ENCODE results near the gene CIC.

The CIC gene

DNA sequence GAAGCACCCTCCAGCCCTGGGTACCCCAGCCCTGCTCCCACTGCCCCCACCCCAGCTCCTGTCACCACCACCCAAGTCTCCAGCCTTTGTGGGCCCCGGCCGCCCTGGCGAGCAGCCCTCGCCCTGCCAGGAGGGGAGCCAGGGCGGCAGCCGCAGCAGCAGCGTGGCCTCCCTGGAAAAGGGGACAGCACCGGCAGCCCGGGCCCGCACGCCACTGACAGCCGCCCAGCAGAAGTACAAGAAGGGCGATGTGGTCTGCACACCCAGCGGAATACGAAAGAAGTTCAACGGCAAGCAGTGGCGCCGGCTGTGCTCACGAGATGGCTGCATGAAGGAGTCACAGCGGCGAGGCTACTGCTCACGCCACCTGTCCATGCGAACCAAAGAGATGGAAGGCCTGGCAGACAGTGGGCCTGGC lies 3.9 kb downstream of the CIC start:
- TF ChIP-seq, protein P1, sequence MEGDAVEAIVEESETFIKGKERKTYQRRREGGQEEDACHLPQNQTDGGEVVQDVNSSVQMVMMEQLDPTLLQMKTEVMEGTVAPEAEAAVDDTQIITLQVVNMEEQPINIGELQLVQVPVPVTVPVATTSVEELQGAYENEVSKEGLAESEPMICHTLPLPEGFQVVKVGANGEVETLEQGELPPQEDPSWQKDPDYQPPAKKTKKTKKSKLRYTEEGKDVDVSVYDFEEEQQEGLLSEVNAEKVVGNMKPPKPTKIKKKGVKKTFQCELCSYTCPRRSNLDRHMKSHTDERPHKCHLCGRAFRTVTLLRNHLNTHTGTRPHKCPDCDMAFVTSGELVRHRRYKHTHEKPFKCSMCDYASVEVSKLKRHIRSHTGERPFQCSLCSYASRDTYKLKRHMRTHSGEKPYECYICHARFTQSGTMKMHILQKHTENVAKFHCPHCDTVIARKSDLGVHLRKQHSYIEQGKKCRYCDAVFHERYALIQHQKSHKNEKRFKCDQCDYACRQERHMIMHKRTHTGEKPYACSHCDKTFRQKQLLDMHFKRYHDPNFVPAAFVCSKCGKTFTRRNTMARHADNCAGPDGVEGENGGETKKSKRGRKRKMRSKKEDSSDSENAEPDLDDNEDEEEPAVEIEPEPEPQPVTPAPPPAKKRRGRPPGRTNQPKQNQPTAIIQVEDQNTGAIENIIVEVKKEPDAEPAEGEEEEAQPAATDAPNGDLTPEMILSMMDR (IDR thresholded peaks at IDR 0.05; ENCODE audit: low read depth, low read length): no peak
- no peak for DNase-seq (ENCODE audit: low read depth, low spot score)
- H3K4me3 ChIP-seq (ENCODE audit: low read depth, low read length): no peak overlapping the region
- in situ Hi-C loops (cut with HindIII; ENCODE audit: low sequenced_read_pairs): no loop called here

DNA sequence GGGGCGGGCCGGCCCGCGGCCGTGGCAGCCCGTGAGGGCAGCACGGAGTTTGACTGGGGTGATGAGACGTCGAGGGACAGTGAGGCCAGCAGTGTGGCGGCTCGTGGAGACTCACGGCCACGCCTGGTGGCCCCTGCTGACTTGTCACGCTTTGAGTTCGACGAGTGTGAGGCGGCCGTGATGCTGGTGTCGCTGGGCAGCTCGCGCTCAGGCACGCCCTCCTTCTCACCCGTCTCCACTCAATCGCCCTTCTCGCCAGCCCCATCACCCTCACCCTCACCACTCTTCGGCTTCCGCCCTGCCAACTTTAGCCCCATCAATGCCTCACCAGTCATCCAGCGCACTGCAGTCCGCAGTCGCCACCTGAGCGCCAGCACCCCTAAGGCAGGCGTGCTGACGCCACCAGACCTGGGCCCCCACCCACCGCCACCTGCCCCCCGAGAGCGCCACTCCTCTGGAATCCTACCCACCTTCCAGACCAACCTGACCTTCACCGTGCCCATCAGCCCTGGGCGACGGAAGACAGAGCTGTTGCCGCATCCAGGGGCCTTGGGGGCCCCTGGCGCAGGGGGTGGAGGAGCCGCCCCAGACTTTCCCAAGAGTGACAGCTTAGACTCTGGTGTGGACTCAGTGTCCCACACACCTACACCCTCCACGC lies 4.5 kb downstream of the CIC start:
- in situ Hi-C loops (cut with HindIII; ENCODE audit: low sequenced_read_pairs): no loop called here
- DNase-seq (ENCODE audit: low read depth, low spot score): no peak
- no peak overlapping the region for H3K4me3 ChIP-seq (ENCODE audit: low read depth, low read length)
- TF ChIP-seq, protein P1 (IDR thresholded peaks at IDR 0.05; ENCODE audit: low read depth, low read length): no peak

DNA sequence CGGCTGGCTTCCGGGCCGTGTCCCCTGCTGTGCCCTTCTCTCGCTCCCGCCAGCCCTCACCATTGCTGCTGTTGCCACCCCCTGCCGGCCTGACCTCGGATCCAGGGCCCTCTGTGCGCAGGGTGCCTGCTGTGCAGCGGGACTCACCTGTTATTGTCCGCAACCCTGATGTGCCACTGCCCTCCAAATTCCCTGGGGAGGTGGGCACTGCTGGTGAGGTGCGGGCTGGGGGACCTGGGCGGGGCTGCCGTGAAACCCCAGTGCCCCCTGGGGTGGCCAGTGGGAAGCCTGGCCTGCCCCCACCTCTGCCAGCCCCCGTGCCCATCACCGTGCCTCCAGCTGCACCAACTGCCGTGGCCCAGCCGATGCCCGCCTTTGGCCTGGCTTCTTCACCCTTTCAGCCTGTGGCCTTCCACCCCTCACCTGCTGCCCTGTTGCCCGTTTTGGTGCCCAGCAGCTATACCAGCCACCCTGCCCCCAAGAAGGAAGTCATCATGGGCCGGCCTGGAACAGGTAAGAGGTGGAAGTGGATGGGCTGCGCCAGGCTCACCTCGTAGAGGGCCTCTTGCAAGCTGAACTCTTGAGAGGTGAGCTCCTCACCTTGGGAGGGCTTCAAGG lies 5.1 kb downstream of the CIC start:
- TF ChIP-seq, protein P1 (IDR thresholded peaks at IDR 0.05; ENCODE audit: low read depth, low read length): no peak
- H3K4me3 ChIP-seq (ENCODE audit: low read depth, low read length): no peak overlapping the region
- DNase-seq (ENCODE audit: low read depth, low spot score): no peak
- in situ Hi-C loops (cut with HindIII; ENCODE audit: low sequenced_read_pairs): no loop called here

DNA sequence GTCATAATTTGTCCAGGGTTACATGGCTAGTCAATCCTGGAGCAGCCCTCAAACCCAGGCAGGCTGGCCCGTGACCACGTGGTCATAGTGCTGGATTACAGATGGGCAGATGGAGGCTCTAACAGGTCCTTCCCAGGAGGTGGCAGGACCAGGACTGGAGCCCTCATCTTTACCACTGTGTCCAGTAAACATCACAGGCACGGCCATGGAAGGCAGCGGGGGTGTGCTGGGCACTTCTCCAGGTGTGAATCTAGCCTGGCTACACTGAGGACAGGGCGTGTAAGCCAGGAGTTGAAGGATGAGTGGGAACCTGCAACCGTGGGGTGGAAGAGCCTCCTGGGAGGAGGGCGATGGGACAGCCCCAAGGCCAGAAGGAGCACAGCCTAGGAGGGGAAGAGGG lies 6.1 kb downstream of the CIC start:
- no peak for DNase-seq (ENCODE audit: low read depth, low spot score)
- TF ChIP-seq, protein P1 (IDR thresholded peaks at IDR 0.05; ENCODE audit: low read depth, low read length): no peak
- in situ Hi-C loops (cut with HindIII; ENCODE audit: low sequenced_read_pairs): no loop called here
- H3K4me3 ChIP-seq (ENCODE audit: low read depth, low read length): no peak overlapping the region

DNA sequence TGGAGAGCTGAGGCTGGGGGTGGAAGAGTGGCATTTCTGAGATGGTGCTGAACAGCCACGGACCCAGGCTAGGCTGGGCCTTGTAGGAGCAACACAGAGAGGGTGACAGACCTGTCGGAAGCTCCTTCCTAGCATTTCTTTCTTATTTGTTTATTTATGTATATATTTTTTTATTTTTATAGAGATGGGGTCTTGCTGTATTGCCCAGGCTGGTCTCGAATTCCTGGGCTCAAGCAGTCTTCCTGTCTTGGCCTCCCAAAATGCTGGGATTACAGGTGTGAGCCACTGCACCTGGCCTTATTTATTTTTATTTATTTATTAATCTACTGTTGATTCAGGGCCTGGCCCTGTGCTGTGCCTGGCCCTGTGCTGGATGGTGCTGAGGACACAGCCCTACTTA lies 6.5 kb downstream of the CIC start:
- DNase-seq (ENCODE audit: low read depth, low spot score): no peak
- H3K4me3 ChIP-seq (ENCODE audit: low read depth, low read length): no peak overlapping the region
- TF ChIP-seq, protein P1 (IDR thresholded peaks at IDR 0.05; ENCODE audit: low read depth, low read length): no peak
- in situ Hi-C loops (cut with HindIII; ENCODE audit: low sequenced_read_pairs): no loop called here

DNA sequence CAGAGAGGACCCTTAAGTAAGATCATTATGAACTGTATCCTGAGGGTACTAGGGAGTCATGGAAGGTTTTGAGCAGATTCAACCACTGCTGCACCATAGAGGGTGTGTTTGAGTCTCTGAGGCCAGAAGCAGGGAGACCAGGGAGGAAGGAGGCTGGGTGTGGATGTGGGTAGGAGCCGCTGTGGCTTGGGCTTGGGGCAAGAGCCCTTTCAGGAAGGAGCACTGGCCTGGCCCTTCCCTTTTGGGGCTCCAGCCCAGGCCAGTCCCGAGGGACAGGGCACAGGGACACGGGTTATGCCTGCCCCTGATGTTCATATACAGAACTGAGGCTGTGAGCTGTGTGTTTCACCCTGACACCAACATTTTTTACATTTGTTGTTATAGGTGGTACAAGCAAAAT lies 7.2 kb downstream of the CIC start:
- H3K4me3 ChIP-seq (ENCODE audit: low read depth, low read length): no peak overlapping the region

More for the DNA sequence above, 7.2 kb downstream of the CIC start:
- DNase-seq (ENCODE audit: low read depth, low spot score): no peak
- TF ChIP-seq, protein P1 (IDR thresholded peaks at IDR 0.05; ENCODE audit: low read depth, low read length): no peak
- in situ Hi-C loops (cut with HindIII; ENCODE audit: low sequenced_read_pairs): no loop called here
